MM.1S (cell line): ENCODE results near the gene GOT2.
A peak's percentile ranks its signal among the peaks of the same experiment; 100 is the strongest.

Source experiments
- CTCF ChIP-seq: fragments of 300-600 bp; sonication (generic); IDR thresholded peaks from 2 replicates; pipeline ENCODE4 v1.5.1; 2016; ENCODE audit warnings: antibody characterized with exemption, low read length, mixed read lengths
- EZH2 ChIP-seq: fragments of 300-600 bp; sonication (generic); optimal IDR thresholded peaks from 2 replicates; pipeline ENCODE3; 2017; ENCODE audit warnings: low read depth, mild to moderate bottlenecking, antibody characterized with exemption, low read length, mixed read lengths

- TF ChIP-seq CTCF (peak; percentile 94), EZH2 (no peak)
Observed at GRCh38 chr16:58733671-58734458, at the start of gene GOT2.
